ENCODE measurements around the gene PTPRG. TPM values are rescaled to one million over a fixed set of nuclear protein-coding genes. Genes with fewer than 3 reads are reported as not detected.

The PTPRG gene
- total RNA-seq, 1 experiment from 2014 or later = 69.3 TPM

- Histone ChIP-seq H4K8ac (replicated peaks; ENCODE audit: insufficient read length, low read depth, low read length) (no peak overlapping the region), H3K23me2 (ENCODE audit: insufficient read length, low read depth, low read length, poor library complexity, severe bottlenecking) (no peaks in the 10 kb centered on the region), H3K56ac (ENCODE audit: insufficient read length, low read depth, low read length) (no peak overlapping the region), H2BK20ac (ENCODE audit: low read depth, low read length, poor library complexity, severe bottlenecking) (no peak overlapping the region), H3K27ac (ENCODE audit: insufficient read length, low read depth, low read length) (no peak overlapping the region), H3K23ac (ENCODE audit: insufficient read length, low read depth, low read length) (no peak overlapping the region), H2BK5ac (ENCODE audit: insufficient read length, low read length) (no peak overlapping the region), H3K79me1 (ENCODE audit: insufficient read depth, low read depth, low read length, poor library complexity, severe bottlenecking) (peaks cover 8% of the 10 kb centered on the region), H3K9ac (ENCODE audit: extremely low read depth, insufficient read length, low read length) (no peak overlapping the region), H3K4ac (ENCODE audit: low read depth, low read length) (no peak overlapping the region), H3K18ac (ENCODE audit: insufficient read length, low read depth, low read length) (no peak overlapping the region), H2BK120ac (ENCODE audit: low read depth, low read length, poor library complexity, severe bottlenecking) (no peak overlapping the region), H3K79me2 (ENCODE audit: insufficient read depth, low read length) (peaks cover 43% of the 10 kb centered on the region; the same call in 1 of the 2 replicates), H4K91ac (ENCODE audit: insufficient read length, low read depth, low read length) (no peak overlapping the region), H2AFZ (ENCODE audit: low read length) (no peak overlapping the region), H4K20me1 (ENCODE audit: control insufficient read depth, insufficient read depth, insufficient read length) (peaks cover 2% of the 10 kb centered on the region), H2AK5ac (ENCODE audit: insufficient read length, low read length) (no peak overlapping the region), H3K14ac (ENCODE audit: insufficient read depth, low read length) (no peak overlapping the region), H3K27me3 (ENCODE audit: insufficient read depth, low read length) (no peaks in the 10 kb centered on the region), H3T11ph (ENCODE audit: low read length) (no peak overlapping the region), H2BK15ac (ENCODE audit: low read depth, low read length) (no peak overlapping the region), H3K4me2 (ENCODE audit: insufficient read depth, insufficient read length, low read length) (no peak overlapping the region), H3K4me1 (ENCODE audit: insufficient read depth, low read length) (peaks cover 47% of the 10 kb centered on the region), H2BK12ac (ENCODE audit: insufficient read length, low read depth, low read length) (no peak overlapping the region), H3K9me3 (ENCODE audit: control insufficient read depth, low read depth, low read length) (no peaks in the 10 kb centered on the region), H4K5ac (ENCODE audit: insufficient read length, low read depth, low read length) (no peak overlapping the region)
- H3K36me3 Mint-ChIP-seq (ENCODE audit: insufficient read depth in 1 of 3, low read depth in 3 of 3) = peaks cover 1 to 7% (median 5%) of the 10 kb centered on the region in 3 experiments; a peak in 5 of 7 replicates
- peaks cover 37% of the 10 kb centered on the region for H3K27me3 Mint-ChIP-seq (ENCODE audit: low read depth)
- peak overlapping the region in 1 of 2 experiments; percentile 44; a peak in 1 of 5 replicates for H3K4me3 Mint-ChIP-seq
- H3K9me3 Mint-ChIP-seq = no peaks in the 10 kb centered on the region
- H3K4me1 Mint-ChIP-seq = peaks cover 85 to 90% of the 10 kb centered on the region in 2 experiments
- DNase-seq = no peak
- no CpG with 5 or more reads among the region's 3 CpGs for WGBS (ENCODE audit: extremely low coverage, insufficient read length, low lambda C conversion rate)
- TF ChIP-seq, protein P1, sequence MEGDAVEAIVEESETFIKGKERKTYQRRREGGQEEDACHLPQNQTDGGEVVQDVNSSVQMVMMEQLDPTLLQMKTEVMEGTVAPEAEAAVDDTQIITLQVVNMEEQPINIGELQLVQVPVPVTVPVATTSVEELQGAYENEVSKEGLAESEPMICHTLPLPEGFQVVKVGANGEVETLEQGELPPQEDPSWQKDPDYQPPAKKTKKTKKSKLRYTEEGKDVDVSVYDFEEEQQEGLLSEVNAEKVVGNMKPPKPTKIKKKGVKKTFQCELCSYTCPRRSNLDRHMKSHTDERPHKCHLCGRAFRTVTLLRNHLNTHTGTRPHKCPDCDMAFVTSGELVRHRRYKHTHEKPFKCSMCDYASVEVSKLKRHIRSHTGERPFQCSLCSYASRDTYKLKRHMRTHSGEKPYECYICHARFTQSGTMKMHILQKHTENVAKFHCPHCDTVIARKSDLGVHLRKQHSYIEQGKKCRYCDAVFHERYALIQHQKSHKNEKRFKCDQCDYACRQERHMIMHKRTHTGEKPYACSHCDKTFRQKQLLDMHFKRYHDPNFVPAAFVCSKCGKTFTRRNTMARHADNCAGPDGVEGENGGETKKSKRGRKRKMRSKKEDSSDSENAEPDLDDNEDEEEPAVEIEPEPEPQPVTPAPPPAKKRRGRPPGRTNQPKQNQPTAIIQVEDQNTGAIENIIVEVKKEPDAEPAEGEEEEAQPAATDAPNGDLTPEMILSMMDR (conservative IDR thresholded peaks at IDR 0.05) = no peak
- H3K27ac Mint-ChIP-seq = no peak overlapping the region
Measured at GRCh38 chr3:61686228-61686648, 124.9 kb downstream of the PTPRG start.
